HG03139 (cell line): ENCODE measurements around the gene CLEC2A.

ENCODE experiments used
- ATAC-seq: cut with Tn5 transposase; IDR thresholded peaks from one replicate; pipeline ENCODE4 v1.9.1; 2021; ENCODE audit not compliant: unreplicated experiment

CLEC2A gene

GRCh38 chr12:9935026-9935425 is 2.9 kb upstream of the CLEC2A start:
- no peak for ATAC-seq

GRCh38 chr12:9933958-9934357 is 1.8 kb upstream of the CLEC2A start:
- no peak for ATAC-seq

- no peak for ATAC-seq
These were observed 925 bp downstream of the CLEC2A start for GRCh38 chr12:9931245-9931644.

GRCh38 chr12:9928607-9929006 is 3.6 kb downstream of the CLEC2A start:
- ATAC-seq: no peak

- ATAC-seq: no peak
These were observed 5.3 kb downstream of the CLEC2A start for GRCh38 chr12:9926876-9927275.

GRCh38 chr12:9925705-9926393 is 6.3 kb downstream of the CLEC2A start:
- ATAC-seq: no peak

GRCh38 chr12:9922429-9922828 is 9.7 kb downstream of the CLEC2A start:
- no peak for ATAC-seq

- no peak for ATAC-seq
These were observed 11.7 kb downstream of the CLEC2A start for GRCh38 chr12:9920451-9920850.

GRCh38 chr12:9919443-9919842 is 12.7 kb downstream of the CLEC2A start:
- no peak for ATAC-seq

- no peak for ATAC-seq
These were observed 20.5 kb downstream of the CLEC2A start for GRCh38 chr12:9911708-9912107.

GRCh38 chr12:9910716-9911421 is 21.3 kb downstream of the CLEC2A start:
- no peak for ATAC-seq

- ATAC-seq: no peak
These were observed 22.4 kb downstream of the CLEC2A start for GRCh38 chr12:9909724-9910123.

- ATAC-seq: no peak
These were observed 23.8 kb downstream of the CLEC2A start for GRCh38 chr12:9908350-9908749.

GRCh38 chr12:9907769-9908168 is 24.4 kb downstream of the CLEC2A start:
- no peak for ATAC-seq

- no peak for ATAC-seq
These were observed 25.3 kb downstream of the CLEC2A start for GRCh38 chr12:9906873-9907272.

GRCh38 chr12:9902539-9903228 is 29.5 kb downstream of the CLEC2A start:
- ATAC-seq: no peak

GRCh38 chr12:9900930-9901329 is 31.2 kb downstream of the CLEC2A start:
- no peak for ATAC-seq

- no peak for ATAC-seq
These were observed 33.0 kb downstream of the CLEC2A start for GRCh38 chr12:9899209-9899608.

GRCh38 chr12:9897535-9897934 is 34.6 kb downstream of the CLEC2A start:
- no peak for ATAC-seq

- ATAC-seq: no peak
These were observed 36.8 kb downstream of the CLEC2A start for GRCh38 chr12:9895215-9895971.

- no peak for ATAC-seq
These were observed 43.4 kb downstream of the CLEC2A start for GRCh38 chr12:9888665-9889273.
